ENCODE results near the gene SLC17A3.

GRCh38 chr6:25899580-25900408 lies 25.8 kb upstream of the SLC17A3 start:
- TF ChIP-seq CTCF (IDR thresholded peaks at IDR 0.05) (no peak), EZH2phosphoT487 (IDR thresholded peaks at IDR 0.05) (no peak), EZH2 (IDR thresholded peaks at IDR 0.05) (no peak)
